HEK293 (cell line): ENCODE results near the gene KLHL29.

Source experiments
- YY1 ChIP-seq: fragments of 450-650 bp; formaldehyde crosslinking; IDR thresholded peaks from 2 replicates; pipeline ENCODE4 v1.5.1; 2018; ENCODE audit warnings: missing biosample characterization, missing genetic modification characterization
- ZBTB7A ChIP-seq: fragments of 450-650 bp; formaldehyde crosslinking; IDR thresholded peaks from 2 replicates; pipeline ENCODE4 v1.5.1; 2016; ENCODE audit warnings: low read depth, missing biosample characterization, missing genetic modification characterization
- ZNF132 ChIP-seq: fragments of 450-650 bp; formaldehyde crosslinking; IDR thresholded peaks from 2 replicates; pipeline ENCODE4 v1.5.1; 2017; ENCODE audit warnings: missing biosample characterization, missing genetic modification characterization, borderline replicate concordance
- TF ChIP-seq, protein P1 (sequence below): fragments of 450-650 bp; formaldehyde crosslinking; IDR thresholded peaks from 2 replicates; pipeline ENCODE4 v1.5.1; 2016; ENCODE audit warnings: missing biosample characterization, missing genetic modification characterization

DNA sequence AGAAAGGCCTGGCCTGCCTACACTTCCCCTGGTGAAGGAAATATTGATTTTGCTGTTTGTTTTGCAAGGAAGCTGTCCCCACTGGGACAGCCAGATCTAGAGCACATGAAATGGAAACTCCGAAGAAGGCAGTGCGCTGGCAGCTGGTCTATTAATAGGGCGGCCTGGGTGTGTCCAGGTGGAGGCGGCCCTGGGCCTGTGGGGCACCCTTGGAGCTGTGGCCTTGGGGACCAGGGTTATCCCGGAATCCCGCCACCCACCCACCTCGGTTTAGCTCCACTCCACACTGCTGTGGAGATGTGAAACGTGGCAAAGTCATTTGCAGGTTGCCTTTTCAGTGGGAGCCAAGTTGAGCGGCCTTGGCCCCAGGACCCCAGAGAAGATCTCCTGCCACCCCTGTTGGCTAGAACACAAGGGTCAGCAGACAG, 204.3 kb downstream of the KLHL29 start:
- TF ChIP-seq ZNF132 (tag by site-specific recombination) (no peak), ZBTB7A (tag by site-specific recombination) (no peak), YY1 (tag by site-specific recombination) (no peak)
- TF ChIP-seq, protein P1, sequence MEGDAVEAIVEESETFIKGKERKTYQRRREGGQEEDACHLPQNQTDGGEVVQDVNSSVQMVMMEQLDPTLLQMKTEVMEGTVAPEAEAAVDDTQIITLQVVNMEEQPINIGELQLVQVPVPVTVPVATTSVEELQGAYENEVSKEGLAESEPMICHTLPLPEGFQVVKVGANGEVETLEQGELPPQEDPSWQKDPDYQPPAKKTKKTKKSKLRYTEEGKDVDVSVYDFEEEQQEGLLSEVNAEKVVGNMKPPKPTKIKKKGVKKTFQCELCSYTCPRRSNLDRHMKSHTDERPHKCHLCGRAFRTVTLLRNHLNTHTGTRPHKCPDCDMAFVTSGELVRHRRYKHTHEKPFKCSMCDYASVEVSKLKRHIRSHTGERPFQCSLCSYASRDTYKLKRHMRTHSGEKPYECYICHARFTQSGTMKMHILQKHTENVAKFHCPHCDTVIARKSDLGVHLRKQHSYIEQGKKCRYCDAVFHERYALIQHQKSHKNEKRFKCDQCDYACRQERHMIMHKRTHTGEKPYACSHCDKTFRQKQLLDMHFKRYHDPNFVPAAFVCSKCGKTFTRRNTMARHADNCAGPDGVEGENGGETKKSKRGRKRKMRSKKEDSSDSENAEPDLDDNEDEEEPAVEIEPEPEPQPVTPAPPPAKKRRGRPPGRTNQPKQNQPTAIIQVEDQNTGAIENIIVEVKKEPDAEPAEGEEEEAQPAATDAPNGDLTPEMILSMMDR (tag by site-specific recombination), result no peak
